Measurements from ENCODE around the gene PEX5L. TPM values are rescaled to one million over a fixed set of nuclear protein-coding genes. Genes with fewer than 3 reads are reported as not detected.

PEX5L gene
- total RNA-seq, 1 experiment from 2014 or later, result 3.2 TPM

- TF ChIP-seq ZNF425 (CRISPR knock-in tag; conservative IDR thresholded peaks at IDR 0.05) (no peak), JAZF1 (CRISPR knock-in tag; IDR thresholded peaks at IDR 0.05) (no peak), ERG (CRISPR knock-in tag; IDR thresholded peaks at IDR 0.05) (no peak), E2F1 (CRISPR knock-in tag; IDR thresholded peaks at IDR 0.05) (no peak), CDX4 (CRISPR knock-in tag; IDR thresholded peaks at IDR 0.05; ENCODE audit: borderline replicate concordance) (no peak), GABPB1 (CRISPR knock-in tag; IDR thresholded peaks at IDR 0.05) (no peak), TP53 (CRISPR knock-in tag; IDR thresholded peaks at IDR 0.05) (no peak)
These were observed 18.9 kb downstream of the PEX5L start (continued) for GRCh38 chr3:180017846-180018245.

GRCh38 chr3:180011927-180012326, 24.8 kb downstream of the PEX5L start:
- Mint-ChIP-seq H3K9me3 (peaks cover 34% of the 10 kb centered on the region), H3K36me3 (peaks cover 25% of the 10 kb centered on the region), H3K27ac (no peak overlapping the region), H3K27me3 (ENCODE audit: low read depth) (peaks cover 3% of the 10 kb centered on the region; the same call in 1 of the 2 replicates), H3K4me1 (0 out of 2 replicates have a peak, but pooled peaks cover 3% of the 10 kb centered on the region), H3K4me3 (no peak overlapping the region)
- POLR2A ChIA-PET, result no interaction called here
- no peak for DNase-seq (ENCODE audit: low spot score)
- CTCF ChIA-PET, result interaction anchor here (0.9 kb wide), 1 partner anchor 83 kb away, joined by 3 read pairs; no protein-coding TSS in a partner anchor
- no peak for ATAC-seq
- TF ChIP-seq USF1 (CRISPR knock-in tag; IDR thresholded peaks at IDR 0.05), result no peak
- TF ChIP-seq ZNF263 (CRISPR knock-in tag; IDR thresholded peaks at IDR 0.05; ENCODE audit: low read depth), result no peak
- no peak for TF ChIP-seq GTF2I (CRISPR knock-in tag; conservative IDR thresholded peaks at IDR 0.05)
- TF ChIP-seq FOXP4 (CRISPR knock-in tag; IDR thresholded peaks at IDR 0.05), result no peak
- no peak for TF ChIP-seq FOXJ3 (CRISPR knock-in tag; IDR thresholded peaks at IDR 0.05; ENCODE audit: borderline replicate concordance)
- no peak for TF ChIP-seq ZMAT4 (CRISPR knock-in tag; IDR thresholded peaks at IDR 0.05)
- no peak for TF ChIP-seq OVOL2 (CRISPR knock-in tag; IDR thresholded peaks at IDR 0.05; ENCODE audit: borderline replicate concordance)
- TF ChIP-seq AFF4 (CRISPR knock-in tag; IDR thresholded peaks at IDR 0.05; ENCODE audit: borderline replicate concordance), result no peak
- no peak for TF ChIP-seq STAT6 (CRISPR knock-in tag; conservative IDR thresholded peaks at IDR 0.05; ENCODE audit: low read depth)
- TF ChIP-seq ZNF121 (CRISPR knock-in tag; IDR thresholded peaks at IDR 0.05), result no peak
- no peak for TF ChIP-seq CTCF (IDR thresholded peaks at IDR 0.05)

All from WTC11 (cell line).